ENCODE measurements around the gene HPN.
A peak's percentile ranks its signal among the peaks of the same experiment; 100 is the strongest.
"Not testable (repeated sequence)": the region's sequence is repeated elsewhere in the genome, so short reads cannot be mapped to it uniquely, and the experiment has no call there.

The HPN gene

DNA sequence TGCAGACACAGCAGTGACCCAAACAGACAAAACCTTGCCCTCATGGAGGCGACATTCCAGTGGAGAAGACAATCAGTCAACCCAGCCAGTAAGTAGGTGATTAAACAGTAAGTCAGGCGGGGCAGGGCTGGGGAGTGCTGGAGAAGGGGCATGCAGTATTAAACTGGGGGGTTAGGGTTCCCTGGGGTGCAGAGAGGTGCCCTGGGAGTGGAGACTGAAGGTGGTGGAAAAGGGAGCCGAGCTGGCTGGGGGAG is 42.9 kb downstream of the HPN start:
- DNase-seq (ENCODE audit: low read depth in 2 of 2) = no peak

DNA sequence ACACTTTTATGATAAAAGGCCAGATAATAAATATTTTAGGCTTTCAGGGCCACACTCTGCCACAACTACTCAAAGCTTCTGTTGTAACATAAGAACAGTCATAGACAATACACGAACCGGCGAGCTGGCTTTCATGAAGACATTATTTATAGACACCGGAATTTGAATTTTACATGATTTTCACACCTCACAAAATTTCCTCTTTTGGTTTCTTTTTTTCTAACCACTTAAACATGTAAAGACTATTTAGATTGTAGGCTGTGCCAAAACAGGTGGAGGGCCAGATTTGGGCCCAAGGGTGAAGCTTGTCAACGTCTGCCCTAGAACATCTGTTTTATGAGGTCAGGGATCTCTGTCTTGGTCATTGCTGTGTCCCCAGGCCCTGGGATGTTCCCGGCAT is 44.4 kb downstream of the HPN start:
- no peak for DNase-seq (ENCODE audit: low read depth in 2 of 2)

DNA sequence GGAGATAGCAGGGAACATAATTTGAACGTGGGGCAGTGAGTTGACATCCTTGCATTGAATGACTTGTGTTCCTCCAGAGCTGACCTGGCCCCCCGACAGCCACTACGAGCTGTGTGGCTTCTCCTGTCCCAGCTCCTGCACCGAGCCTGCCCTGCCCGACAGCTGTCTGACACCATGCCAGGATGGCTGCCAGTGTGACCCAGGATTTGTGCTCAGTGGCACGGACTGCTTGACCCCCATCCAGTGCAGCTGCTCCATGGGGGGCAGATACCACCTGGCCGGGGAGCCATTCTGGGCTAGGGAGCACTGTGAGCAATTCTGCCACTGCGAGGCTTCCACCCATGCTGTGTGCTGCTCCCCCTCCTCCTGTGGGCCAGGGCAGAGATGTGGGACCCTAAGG is 44.9 kb downstream of the HPN start:
- no peak for DNase-seq (ENCODE audit: low read depth in 2 of 2)

DNA sequence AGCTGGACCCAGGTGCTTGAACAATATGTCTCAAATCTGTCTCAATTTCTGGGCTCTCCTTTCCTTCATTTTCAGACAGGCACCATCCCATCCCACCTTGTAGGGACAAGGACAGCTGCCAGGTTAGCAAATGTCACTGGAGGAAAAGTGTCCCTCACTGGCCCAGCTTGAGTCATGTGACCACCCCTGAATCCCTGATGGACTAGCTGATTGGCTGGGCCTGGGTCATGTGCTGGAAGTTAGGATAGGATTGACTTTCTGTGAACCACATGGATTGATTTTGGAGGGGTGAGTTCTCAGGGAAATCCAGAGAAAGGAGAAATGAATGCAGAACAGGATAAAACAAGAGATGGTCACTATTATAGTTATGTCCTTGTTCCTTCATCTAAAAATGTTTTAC is 45.9 kb downstream of the HPN start:
- no peak for DNase-seq (ENCODE audit: low read depth in 2 of 2)

DNA sequence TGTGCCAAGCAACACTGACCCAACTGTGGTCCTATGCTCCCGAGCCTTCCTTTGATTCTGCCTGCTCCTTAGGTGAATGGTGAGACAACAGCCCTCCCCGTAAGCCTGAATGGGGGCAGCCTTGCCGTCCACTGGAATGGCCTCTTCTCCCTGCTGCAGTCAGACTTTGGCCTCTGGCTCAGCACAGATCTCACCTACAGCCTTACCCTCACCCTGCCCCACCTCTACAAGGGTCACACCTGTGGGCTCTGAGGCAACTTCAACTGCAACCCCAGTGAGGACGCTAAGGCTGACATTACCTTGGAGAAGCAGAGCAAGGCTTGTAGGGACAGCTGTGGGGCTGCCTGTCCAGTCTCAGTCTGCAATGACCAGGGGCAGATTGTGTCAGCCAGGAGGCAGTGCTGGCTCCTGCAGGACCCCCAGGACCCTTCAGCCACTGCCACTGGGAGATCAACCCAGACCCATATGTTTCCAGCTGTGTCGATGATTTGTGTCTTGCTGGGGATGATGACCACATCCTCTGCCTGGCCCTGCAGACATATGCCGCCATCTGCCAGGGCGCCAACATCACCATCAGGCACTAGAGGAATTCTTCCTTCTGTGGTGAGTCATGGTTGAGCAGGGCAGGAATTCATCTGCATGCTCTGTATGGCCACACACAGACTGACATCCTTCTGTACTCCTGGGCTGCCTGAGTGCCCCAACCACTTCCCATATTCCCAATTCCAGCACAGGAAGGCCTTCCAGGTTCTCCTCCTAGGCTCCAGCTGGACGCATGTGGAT is 46.8 kb downstream of the HPN start:
- peak; percentile 67 to 69 for DNase-seq (ENCODE audit: low read depth in 2 of 2)

DNA sequence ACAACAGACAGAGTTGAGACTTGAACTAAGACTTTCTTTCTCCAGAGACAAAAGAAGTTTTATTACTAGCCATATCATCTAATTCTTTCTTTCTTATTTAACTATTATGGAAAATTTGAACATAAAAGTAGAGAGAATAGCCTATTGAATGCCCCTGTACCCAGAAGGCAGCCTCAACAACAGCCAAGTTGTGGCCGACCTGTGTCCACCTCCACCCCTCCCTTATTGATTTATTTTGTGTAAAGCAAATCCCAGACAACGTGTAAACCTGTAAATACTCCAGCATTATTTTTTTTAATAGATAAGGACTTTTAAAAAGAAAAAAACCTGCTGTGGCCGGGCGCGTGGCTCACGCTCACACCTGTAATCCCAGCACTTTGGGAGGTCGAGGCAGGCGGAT is 48.0 kb downstream of the HPN start:
- DNase-seq (ENCODE audit: low read depth in 2 of 2) = no peak

- no peak for DNase-seq (ENCODE audit: low read depth in 2 of 2)
These were observed 48.6 kb downstream of the HPN start for GRCh38 chr19:35090160-35090505.

- DNase-seq (ENCODE audit: low read depth in 2 of 2) = peak; percentile 29 to 31
These were observed 49.1 kb downstream of the HPN start for GRCh38 chr19:35090506-35091214.

DNA sequence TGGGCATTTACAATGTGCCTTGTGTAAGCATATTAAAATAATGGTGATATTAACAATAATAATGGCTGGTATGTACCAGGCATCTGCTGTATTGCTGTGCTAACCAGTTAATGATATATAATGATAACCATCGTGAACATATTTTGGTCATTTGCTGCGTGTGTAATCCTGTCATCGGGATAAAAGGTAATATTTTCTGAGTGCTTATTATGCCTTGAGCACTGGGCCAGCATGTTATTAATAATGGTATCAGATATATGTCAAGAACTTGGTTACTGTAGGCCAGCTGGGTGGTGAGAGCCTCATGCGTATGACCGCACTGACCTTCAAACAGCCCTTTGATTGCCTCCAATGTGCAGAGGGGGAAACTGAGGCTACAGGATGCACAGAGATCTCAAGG is 51.9 kb downstream of the HPN start:
- DNase-seq (ENCODE audit: low read depth in 2 of 2) = no peak

DNA sequence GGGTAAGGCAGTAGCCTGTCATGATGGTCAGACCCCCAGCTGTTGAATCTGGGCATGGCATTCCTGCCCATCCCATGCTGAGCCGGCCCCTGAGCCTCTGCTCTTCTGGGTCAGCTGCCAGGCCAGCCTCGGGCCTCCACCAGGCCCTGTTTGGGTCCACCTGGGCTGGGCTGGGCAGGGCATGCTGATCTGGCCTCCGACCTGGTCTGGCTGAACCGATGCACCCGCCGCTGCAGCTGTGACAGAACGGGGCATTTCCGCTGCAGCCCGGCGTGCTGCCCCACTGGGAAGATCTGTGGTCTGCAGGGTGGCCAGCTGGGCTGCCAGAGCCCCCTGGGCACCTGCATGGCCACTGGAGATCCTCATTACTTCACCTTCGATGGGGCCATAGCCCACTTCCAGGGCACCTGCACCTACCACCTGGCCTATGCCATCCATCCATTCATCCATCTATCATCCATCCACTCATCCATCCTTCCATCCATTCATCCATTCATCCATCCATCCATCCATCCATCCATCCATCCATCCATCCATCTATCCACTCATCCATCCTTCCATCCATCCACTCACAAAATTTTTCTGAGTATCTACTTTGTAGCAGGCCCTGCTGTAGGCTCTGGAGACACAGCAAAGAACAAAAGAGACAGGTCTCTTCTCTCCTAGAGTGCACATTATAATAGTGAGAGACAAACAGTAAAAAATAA is 52.6 kb downstream of the HPN start:
- DNase-seq (ENCODE audit: low read depth in 2 of 2) = no peak

DNA sequence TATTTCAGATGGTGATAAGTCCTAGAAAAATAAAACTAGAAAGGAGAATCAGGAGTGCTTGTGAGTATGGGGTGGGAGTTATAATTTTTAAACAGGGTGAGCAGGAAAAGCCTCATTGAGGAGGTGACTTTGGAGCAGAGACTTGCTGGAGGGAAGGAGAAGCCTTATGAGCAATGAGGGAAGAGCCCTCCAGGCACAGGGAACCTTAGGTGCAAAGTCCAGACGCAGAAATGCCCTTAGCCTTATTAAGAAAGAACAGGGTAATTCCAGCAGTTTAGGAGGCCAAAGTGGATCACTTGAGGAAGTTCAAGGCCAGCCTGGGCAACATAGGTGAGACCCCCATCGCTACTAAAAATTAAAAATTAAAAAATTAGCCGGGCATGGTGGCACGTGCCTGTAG is 53.1 kb downstream of the HPN start:
- no peak for DNase-seq (ENCODE audit: low read depth in 2 of 2)

DNA sequence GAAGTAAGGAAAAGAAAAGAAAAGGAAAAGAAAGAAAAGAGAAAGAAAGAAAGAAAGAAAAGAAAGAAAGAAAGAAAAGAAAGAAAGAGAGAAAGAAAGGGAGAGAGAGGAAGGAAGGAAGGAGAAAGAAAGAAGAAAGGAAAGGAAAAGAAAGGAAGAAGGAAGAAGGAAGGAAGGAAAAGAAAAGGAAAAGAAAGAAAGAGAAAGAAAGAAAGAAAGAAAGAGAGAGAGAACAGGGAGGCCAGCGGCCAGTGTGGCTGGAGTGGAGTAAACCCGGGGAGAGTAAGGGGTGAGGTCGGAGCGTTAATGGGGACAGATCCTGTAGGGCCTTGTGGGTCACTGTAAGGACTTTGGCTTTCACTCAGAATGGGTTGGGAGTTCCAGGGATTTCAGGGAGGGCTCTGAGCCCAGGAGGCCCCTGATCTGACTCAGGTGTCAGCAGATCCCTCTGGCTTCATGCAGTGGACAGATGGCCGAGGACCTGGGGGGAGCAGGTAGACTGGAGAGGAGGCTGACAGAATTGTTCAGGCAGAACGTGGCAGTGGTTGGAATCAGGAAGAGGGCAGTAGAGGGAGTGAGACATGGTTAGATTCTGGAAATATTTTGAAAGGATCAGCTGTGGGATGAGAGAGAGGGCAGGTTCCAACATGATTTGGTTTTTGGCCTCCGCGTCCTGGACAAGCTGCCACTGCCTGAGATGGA is 54.3 kb downstream of the HPN start:
- no peak for DNase-seq (ENCODE audit: low read depth in 2 of 2)

DNA sequence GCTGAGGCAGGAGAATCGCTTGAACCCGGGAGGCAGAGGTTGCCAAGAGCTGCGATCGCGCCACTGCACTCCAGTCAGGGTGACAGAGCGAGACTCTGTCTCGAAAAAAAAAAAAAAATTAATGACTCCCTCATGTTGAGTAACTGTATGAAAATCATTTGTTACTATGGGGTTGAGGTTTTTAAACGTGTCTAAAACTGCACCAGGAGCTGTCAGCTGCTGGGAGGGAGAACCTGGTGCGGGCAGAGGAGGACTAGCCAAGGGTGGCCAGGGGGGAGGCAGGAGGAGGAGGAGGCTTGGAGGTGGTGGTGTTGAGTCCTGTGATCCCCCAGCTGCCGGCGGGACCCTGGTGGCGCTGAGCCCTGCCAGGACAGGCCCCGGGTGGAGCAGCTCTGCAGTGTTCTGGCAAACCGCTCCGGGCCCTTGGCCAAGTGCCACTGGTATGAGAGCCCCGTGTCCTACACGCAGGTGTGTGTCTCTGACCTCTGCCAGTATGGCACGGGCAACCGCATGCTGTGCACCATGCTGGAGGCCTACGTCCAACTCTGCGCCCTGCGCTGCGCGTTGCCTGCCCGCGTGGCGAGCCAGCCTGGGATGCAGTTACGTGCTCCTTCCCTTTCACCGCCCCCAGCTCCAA is 57.0 kb downstream of the HPN start:
- DNase-seq (ENCODE audit: low read depth in 2 of 2) = no peak

DNA sequence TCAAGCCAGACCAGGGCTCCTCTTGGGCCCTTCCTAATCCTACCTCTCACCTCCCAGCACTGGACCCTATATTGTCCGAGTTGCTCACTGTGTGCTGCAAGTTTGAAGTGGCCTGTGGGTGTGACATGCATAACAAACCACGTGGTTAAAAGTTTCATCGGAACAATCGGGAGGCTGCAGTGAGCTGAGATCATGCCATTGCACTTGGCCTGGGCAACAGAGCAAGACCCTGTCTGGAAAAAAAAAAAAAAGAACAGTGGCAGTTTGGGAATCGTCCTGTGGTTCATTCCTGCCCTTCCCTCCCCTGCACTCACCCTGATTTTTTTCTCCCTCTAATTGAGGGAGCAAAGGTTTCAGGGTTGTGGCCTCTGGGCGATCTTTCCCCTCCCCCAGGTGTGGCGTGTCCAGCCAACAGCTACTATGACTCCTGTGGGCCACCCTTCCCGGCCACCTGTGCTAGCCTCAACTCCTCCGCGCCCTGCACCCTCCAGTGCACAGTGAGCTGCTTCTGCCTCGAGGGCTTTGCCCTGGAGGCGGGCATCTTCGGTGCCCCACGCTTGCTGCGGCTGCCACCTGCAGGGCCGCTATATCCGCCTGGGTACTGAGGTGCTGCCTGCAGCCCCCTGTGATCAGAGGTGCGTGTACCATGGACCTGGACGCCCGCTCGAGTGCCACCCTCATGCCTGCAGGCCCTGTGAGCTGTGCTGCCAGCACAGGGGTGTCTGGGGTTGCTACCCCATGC is 57.8 kb downstream of the HPN start:
- no peak for DNase-seq (ENCODE audit: low read depth in 2 of 2)

GRCh38 chr19:35099897-35100275 is 58.4 kb downstream of the HPN start:
- DNase-seq (ENCODE audit: low read depth in 2 of 2) = no peak

GRCh38 chr19:35100588-35101533 is 59.3 kb downstream of the HPN start:
- DNase-seq (ENCODE audit: low read depth in 2 of 2) = no peak

DNA sequence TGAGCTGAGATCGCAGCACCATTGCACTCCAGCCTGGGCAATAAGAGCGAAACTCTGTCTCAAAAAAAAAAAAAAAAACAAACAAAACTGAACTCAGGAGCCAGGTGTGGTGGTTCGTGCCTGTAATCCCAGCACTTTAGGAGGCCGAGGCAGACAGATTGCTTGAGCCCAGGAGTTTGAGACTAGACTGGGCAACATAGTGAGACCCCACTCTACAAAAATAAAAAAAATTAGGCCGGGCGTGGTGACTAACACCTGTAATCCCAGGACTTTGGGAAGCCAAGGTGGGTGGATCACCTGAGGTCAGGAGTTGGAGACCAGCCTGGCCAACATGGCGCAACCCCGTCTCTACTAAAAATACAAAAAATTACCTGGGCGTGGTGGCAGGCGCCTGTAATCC is 60.4 kb downstream of the HPN start:
- DNase-seq (ENCODE audit: low read depth in 2 of 2) = not testable (repeated sequence)

DNA sequence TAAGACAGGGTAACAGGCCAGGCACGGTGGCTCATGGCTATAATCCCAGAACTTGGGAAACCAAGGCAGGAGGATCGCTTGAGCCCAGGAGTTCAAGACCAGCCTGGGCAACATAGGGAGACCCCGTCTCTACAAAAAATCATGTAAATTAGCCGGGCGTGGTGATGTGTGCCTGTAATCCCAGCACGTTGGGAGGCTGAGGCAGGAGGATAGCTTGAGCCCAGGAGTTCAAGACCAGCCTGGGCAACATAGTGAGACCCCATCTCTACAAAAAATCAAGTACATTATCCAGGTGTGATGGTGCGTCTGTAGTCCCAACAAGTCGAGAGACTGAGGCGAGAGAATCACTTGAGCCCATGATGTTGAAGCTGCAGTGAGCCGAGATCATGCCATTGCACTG is 62.1 kb downstream of the HPN start:
- not testable (repeated sequence) for DNase-seq (ENCODE audit: low read depth in 2 of 2)

- no peak for DNase-seq (ENCODE audit: low read depth in 2 of 2)
These were observed 62.8 kb downstream of the HPN start for GRCh38 chr19:35104361-35104760.

DNA sequence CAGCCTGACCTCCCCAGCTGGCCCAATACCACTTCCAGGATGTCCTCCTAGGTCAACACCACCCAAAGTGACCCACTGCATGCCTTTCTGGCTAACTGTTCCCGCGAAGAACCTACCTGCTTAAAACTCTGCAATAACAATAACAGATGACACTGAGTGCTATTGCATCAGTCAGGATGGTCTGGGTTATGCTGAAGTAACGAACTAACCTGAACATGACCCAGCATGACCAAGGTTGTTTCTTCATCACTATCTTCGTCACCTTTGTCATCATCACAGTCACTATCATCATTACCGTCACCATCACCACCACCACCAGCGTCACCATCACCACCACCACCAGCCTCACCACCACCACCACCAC is 63.5 kb downstream of the HPN start:
- no peak for DNase-seq (ENCODE audit: low read depth in 2 of 2)
